ENCODE results near the gene LDLRAD4.

LDLRAD4 gene

DNA sequence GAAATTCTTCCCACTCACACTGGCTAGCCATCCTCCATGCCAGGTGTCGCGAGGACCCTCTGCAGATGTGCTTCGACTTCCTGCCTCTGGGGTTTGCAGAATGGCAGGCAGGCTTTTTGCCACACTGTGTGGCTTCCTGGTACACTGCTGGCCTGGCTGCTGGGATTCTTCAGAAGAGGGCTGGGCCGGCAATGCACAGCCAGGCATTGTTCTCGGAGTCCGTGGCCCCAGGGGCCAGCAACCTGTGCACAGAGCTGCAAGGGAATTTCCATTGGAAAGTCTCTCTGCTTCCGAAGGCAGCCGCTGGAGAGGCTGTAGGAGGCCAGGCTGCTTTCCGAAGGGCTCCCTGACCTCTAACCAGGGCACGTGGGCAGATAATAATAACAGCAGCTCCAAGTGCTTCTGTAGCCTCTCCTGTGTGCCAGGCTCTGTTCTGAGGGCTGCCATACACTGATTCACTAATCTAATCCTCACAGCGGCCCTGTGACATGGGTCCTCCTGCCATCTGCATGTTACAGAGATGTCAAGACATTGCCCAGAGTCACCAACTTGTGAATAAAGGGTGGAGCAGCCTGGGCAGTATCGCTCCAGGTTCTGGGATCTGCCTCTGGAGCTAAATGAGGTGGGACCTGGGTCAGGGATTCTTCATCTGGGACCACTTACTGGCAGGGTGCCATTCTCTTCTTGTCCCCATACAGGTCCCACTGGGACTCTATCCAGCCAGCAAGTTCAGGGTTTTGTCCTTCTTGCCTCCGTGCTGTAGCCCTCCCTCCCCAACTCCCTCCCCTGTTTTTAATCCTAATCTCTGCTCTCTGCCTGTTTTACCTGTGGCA is 5.0 kb downstream of the LDLRAD4 start:
- H3K9me3 ChIP-seq (ENCODE audit: control insufficient read depth, low read length) = no peaks in the 10 kb centered on the region
- TF ChIP-seq, protein P1, sequence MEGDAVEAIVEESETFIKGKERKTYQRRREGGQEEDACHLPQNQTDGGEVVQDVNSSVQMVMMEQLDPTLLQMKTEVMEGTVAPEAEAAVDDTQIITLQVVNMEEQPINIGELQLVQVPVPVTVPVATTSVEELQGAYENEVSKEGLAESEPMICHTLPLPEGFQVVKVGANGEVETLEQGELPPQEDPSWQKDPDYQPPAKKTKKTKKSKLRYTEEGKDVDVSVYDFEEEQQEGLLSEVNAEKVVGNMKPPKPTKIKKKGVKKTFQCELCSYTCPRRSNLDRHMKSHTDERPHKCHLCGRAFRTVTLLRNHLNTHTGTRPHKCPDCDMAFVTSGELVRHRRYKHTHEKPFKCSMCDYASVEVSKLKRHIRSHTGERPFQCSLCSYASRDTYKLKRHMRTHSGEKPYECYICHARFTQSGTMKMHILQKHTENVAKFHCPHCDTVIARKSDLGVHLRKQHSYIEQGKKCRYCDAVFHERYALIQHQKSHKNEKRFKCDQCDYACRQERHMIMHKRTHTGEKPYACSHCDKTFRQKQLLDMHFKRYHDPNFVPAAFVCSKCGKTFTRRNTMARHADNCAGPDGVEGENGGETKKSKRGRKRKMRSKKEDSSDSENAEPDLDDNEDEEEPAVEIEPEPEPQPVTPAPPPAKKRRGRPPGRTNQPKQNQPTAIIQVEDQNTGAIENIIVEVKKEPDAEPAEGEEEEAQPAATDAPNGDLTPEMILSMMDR (IDR thresholded peaks at IDR 0.05) = no peak
- H3K79me2 ChIP-seq = peaks cover 13% of the 10 kb centered on the region
- no peak overlapping the region for H3K4me2 ChIP-seq (ENCODE audit: low read length)
- no peak overlapping the region for H2AFZ ChIP-seq
- H3K4me3 ChIP-seq (ENCODE audit: low read depth, low read length) = no peak overlapping the region
- H3K27ac ChIP-seq = peak overlapping the region; percentile 66
- H3K4me1 ChIP-seq = peaks cover 40% of the 10 kb centered on the region
- no peak overlapping the region for H3K9ac ChIP-seq
- no peaks in the 10 kb centered on the region for H3K27me3 ChIP-seq (ENCODE audit: control insufficient read depth, insufficient read depth, low read length)
- H3K36me3 ChIP-seq (ENCODE audit: control insufficient read depth, insufficient read depth, low read length) = no peaks in the 10 kb centered on the region

DNA sequence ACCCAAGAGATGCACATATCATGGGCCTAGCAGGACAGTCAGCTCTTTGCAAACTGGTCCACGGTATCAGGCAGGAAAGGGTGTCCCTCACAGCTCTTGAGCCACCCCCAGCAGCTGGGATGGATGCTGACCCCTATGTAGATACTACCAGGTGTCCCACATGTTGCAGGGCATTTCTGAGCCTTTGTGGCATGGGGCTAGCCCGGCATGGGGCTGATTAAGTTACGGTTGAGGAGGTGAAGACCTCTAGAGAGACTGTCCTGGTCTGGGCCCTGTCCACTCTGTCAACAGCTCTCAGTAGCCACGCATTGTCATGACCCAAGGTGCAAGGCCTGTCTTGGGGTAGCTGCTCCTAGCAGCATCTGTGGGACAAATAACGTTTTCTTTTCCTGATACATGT is 6.7 kb downstream of the LDLRAD4 start:
- Histone ChIP-seq H3K36me3 (ENCODE audit: control insufficient read depth, insufficient read depth, low read length) (no peaks in the 10 kb centered on the region), H3K9ac (no peak overlapping the region), H2AFZ (no peak overlapping the region), H3K4me2 (ENCODE audit: low read length) (no peak overlapping the region), H3K27ac (no peak overlapping the region), H3K9me3 (ENCODE audit: control insufficient read depth, low read length) (no peaks in the 10 kb centered on the region), H3K4me1 (peaks cover 33% of the 10 kb centered on the region), H3K4me3 (ENCODE audit: low read depth, low read length) (no peak overlapping the region), H3K27me3 (ENCODE audit: control insufficient read depth, insufficient read depth, low read length) (no peaks in the 10 kb centered on the region), H3K79me2 (peaks cover 25% of the 10 kb centered on the region)
- TF ChIP-seq, protein P1 (IDR thresholded peaks at IDR 0.05) = no peak

DNA sequence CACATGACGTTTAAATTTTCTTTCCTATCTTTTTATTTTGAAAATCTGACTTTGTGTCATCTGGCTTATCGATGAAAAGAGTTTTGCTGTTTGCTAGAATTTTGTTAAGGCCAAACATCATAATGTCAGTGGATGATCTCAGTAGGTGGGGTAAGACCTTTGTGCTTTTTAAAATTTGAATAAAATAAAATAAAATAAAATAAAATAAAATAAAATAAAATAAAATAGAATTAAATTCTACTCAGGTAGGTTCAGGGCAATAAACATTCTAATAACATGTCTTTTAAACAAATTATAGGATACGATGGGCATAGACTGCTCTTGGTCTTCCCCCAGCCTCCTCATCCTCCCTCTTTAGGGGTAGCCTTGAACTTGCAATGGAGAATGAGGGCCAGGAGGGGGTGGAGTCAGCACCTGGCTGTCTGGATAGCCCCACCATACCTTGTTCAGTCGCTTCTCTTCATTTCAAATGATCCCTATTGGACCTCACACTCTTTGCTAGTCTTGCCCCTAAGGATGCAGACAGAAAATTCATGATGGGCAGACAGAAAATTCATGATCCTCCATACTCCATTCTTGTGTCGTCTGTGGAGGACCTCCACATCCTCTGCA is 8.1 kb downstream of the LDLRAD4 start:
- TF ChIP-seq, protein P1 (IDR thresholded peaks at IDR 0.05) = no peak
- no peaks in the 10 kb centered on the region for H3K27me3 ChIP-seq (ENCODE audit: control insufficient read depth, insufficient read depth, low read length)
- no peak overlapping the region for H3K4me2 ChIP-seq (ENCODE audit: low read length)
- no peak overlapping the region for H3K4me3 ChIP-seq (ENCODE audit: low read depth, low read length)
- H3K4me1 ChIP-seq = peaks cover 21% of the 10 kb centered on the region
- H2AFZ ChIP-seq = no peak overlapping the region
- H3K36me3 ChIP-seq (ENCODE audit: control insufficient read depth, insufficient read depth, low read length) = no peaks in the 10 kb centered on the region
- H3K9ac ChIP-seq = no peak overlapping the region
- H3K9me3 ChIP-seq (ENCODE audit: control insufficient read depth, low read length) = no peaks in the 10 kb centered on the region
- H3K79me2 ChIP-seq = peaks cover 33% of the 10 kb centered on the region
- H3K27ac ChIP-seq = no peak overlapping the region

DNA sequence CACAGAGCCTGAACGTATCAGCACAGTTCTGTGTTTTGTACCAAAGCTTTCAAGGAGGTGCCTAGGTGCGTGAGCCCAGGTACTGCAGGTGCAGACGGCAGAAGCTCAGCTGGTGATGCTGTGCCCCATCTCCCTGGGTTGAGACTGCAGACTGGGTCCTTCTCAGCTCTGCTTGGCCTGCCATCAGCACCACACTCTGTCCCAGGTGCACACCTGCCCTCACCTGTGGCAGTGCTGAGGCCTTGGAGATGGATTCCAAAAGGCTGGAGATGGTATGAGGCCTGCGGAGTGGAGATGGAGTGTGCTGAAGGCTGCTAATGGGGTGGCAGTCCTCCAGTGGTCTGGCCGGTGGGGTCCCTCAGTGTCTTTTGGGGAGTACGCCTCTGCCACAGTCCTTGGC is 9.3 kb downstream of the LDLRAD4 start:
- no peak overlapping the region for H3K4me2 ChIP-seq (ENCODE audit: low read length)
- no peaks in the 10 kb centered on the region for H3K9me3 ChIP-seq (ENCODE audit: control insufficient read depth, low read length)
- no peak overlapping the region for H3K27ac ChIP-seq
- peaks cover 9% of the 10 kb centered on the region for H3K4me1 ChIP-seq
- TF ChIP-seq, protein P1 (IDR thresholded peaks at IDR 0.05) = no peak
- no peak overlapping the region for H3K4me3 ChIP-seq (ENCODE audit: low read depth, low read length)
- H2AFZ ChIP-seq = no peak overlapping the region
- peaks cover 39% of the 10 kb centered on the region for H3K79me2 ChIP-seq
- H3K36me3 ChIP-seq (ENCODE audit: control insufficient read depth, insufficient read depth, low read length) = no peaks in the 10 kb centered on the region
- H3K9ac ChIP-seq = no peak overlapping the region
- H3K27me3 ChIP-seq (ENCODE audit: control insufficient read depth, insufficient read depth, low read length) = no peaks in the 10 kb centered on the region
